ENCODE results near the gene APBA2.
A peak's percentile ranks its signal among the peaks of the same experiment; 100 is the strongest.

The APBA2 gene

DNA sequence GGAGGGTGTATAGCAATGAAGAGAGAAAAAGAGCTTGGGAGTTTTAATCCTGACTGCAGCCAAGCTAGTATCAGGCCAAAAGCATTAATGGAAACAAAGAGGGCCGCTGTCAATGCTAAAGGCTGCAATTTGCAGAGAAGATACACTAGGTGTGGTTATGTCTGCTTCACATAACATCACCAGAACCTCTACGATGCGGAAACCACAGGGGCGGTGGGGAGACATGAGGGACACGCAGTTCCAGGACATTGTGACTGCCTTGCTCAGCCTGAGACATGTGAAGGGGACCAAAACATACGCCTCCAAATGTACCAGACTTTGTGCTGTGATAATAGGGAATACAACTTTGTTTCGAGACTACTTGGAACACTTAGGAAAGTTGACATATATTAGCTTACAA is 88.4 kb downstream of the APBA2 start:
- TF ChIP-seq, protein P1, sequence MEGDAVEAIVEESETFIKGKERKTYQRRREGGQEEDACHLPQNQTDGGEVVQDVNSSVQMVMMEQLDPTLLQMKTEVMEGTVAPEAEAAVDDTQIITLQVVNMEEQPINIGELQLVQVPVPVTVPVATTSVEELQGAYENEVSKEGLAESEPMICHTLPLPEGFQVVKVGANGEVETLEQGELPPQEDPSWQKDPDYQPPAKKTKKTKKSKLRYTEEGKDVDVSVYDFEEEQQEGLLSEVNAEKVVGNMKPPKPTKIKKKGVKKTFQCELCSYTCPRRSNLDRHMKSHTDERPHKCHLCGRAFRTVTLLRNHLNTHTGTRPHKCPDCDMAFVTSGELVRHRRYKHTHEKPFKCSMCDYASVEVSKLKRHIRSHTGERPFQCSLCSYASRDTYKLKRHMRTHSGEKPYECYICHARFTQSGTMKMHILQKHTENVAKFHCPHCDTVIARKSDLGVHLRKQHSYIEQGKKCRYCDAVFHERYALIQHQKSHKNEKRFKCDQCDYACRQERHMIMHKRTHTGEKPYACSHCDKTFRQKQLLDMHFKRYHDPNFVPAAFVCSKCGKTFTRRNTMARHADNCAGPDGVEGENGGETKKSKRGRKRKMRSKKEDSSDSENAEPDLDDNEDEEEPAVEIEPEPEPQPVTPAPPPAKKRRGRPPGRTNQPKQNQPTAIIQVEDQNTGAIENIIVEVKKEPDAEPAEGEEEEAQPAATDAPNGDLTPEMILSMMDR (conservative IDR thresholded peaks at IDR 0.05): no peak
- no peak for TF ChIP-seq ZFX (IDR thresholded peaks at IDR 0.05)
- no peak overlapping the region for H3K27ac ChIP-seq

DNA sequence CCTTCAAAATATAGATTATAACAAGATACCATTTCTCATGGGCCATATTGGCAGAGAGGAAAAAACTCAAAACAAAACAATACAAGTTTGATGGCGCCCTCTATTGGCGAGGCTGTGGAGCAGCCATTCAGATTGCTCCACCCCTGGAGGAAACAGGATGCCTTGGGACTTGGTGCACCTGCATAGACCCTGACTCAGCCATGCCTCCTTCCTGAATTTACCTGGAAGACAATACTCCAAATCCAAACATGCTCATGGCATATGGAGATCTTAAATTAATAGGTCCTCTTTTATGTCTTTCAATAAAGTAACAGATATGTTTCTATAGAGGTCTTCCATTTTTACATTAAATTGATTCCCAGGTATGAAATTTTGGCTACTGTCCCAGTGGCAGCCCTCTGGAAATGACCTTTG is 90.0 kb downstream of the APBA2 start:
- no peak overlapping the region for H3K27ac ChIP-seq
- TF ChIP-seq, protein P1 (conservative IDR thresholded peaks at IDR 0.05): peak; percentile 91
- TF ChIP-seq ZFX (IDR thresholded peaks at IDR 0.05): no peak

- no peak overlapping the region for H3K27ac ChIP-seq
- no peak for TF ChIP-seq ZFX (IDR thresholded peaks at IDR 0.05)
- TF ChIP-seq, protein P1 (conservative IDR thresholded peaks at IDR 0.05): no peak
Observed at GRCh38 chr15:28977377-28978010, 91.7 kb downstream of the APBA2 start.

DNA sequence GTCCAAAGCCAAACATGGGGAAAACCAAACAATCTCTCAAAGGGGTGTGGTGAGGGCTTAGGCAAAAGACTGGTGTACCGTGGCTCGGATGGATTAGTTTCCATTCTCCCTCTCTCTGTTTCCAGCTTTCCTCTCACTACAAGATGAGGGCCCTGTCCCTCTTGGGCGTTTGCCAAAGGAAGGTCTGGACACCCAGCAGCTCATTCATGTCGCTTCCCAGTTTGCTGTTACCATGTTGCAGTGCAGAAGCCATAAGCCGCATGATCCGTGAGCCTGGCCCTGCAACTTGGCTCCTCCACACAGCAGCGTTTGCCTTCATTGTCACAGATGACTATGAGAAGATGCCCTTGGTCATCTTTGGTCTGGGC is 92.2 kb downstream of the APBA2 start:
- TF ChIP-seq, protein P1 (conservative IDR thresholded peaks at IDR 0.05): no peak
- TF ChIP-seq ZFX (IDR thresholded peaks at IDR 0.05): no peak
- H3K27ac ChIP-seq: no peak overlapping the region

DNA sequence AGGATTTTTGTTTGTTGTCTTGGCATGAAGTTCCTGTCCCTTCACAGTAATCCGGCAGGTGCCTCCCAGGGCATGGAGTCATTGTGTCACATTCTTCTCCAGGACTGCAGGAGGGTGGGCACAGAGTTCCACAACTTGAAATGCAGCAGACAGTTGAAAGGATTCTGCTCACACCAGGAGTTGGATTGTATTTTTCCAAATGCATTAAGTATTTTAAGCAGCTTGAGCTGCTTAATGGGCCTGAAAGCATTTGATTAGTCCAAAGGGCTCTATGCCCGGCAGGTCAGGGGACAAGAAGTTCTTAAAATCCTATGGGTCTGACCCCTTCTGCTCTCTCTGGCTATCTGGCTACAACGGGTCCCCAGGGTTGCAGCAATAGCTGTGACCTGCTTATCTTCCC is 92.9 kb downstream of the APBA2 start:
- TF ChIP-seq, protein P1 (conservative IDR thresholded peaks at IDR 0.05): no peak
- no peak for TF ChIP-seq ZFX (IDR thresholded peaks at IDR 0.05)
- no peak overlapping the region for H3K27ac ChIP-seq

DNA sequence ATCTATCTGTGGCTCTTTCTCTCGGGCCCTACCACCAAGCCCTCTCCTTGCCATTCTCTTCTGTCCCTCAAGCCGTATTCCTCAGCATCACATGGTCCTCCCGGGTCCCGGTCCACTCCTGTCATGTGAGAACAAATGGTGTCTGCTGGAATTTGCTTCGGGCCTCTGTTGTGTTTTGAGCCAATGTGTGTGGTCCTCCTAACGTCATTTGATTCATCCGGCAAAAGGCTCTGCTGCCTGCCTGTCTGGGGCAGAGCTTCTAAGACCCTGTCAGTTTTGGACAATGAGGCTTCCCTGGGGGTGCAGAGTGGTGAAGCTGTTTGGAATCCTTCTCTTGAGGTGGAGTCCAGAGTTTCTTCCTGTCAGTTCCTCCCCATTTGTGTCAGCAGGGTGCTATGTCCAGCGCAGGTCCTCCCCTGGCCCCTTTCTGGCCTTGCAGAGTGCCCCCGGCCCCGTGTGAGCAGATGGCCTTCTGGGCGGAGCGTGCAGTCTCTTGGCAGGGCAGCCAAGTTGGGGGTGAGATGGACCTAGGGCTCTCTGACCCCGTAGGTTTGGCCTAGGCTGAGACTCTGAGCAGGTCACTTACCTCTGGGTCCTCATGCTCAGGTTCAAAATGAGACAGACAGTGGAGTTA is 93.6 kb downstream of the APBA2 start:
- H3K27ac ChIP-seq: no peak overlapping the region
- TF ChIP-seq, protein P1 (conservative IDR thresholded peaks at IDR 0.05): no peak
- no peak for TF ChIP-seq ZFX (IDR thresholded peaks at IDR 0.05)

DNA sequence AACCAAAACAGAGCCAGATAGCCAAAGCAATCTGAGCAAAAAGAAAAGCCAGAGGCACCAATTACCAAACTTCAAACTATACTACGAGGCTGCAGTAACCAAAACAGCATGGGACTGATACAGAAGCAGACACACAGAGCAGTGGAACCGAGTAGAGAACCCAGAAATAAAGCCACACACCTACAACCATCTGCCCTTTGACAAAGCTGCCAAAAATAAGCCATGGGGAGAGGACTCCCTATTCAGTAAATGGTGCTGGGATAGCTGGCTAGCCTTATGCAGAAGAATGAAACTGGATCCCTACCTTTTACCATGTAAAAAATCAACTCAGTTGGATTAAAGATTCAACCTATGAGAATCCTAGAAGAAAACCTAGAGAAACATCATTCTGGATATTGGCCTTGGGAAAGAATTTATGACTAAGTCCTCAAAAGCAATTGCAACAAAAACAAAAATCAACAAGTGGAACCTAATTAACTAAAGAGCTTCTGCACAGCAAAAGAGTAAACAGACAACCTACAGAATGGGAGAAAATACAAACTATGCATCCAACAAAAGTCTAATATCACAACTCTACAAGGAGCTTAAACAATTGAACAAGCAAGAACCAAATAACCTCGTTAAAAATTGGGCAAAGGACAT is 95.1 kb downstream of the APBA2 start:
- TF ChIP-seq, protein P1 (conservative IDR thresholded peaks at IDR 0.05): no peak
- no peak for TF ChIP-seq ZFX (IDR thresholded peaks at IDR 0.05)
- H3K27ac ChIP-seq: no peak overlapping the region

All from C4-2B (cell line).